ENCODE measurements around the gene CIP2A. TPM values are rescaled to one million over a fixed set of nuclear protein-coding genes. Genes with fewer than 3 reads are reported as not detected.

The CIP2A gene
- total RNA-seq, 1 donor = 39.2 TPM

DNA sequence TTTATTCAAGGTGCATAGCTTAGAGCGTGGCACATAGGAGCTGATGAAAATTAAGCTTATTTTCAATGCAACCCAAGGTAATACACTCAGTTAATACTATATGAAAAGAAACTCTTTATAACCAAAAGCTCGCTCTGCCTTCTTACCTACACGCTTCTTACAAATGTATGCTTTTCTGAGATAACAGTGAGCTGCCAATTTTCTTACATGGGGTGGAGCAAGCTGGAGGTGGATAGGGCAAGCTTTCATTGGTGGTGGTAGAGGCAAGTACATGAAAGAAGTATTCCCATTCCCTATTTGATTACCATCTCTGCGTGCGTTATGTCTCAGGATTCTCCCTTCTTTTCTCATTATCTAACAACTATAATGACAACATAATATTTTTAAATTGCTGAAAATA lies 9.1 kb upstream of the CIP2A start:
- no peak overlapping the region for H3K4me3 ChIP-seq (ENCODE audit: low read depth, low read length)
- no peak for TF ChIP-seq CTCF (IDR thresholded peaks at IDR 0.05; ENCODE audit: insufficient read depth, low read length)
- DNase-seq (ENCODE audit: low read depth) = no peak

DNA sequence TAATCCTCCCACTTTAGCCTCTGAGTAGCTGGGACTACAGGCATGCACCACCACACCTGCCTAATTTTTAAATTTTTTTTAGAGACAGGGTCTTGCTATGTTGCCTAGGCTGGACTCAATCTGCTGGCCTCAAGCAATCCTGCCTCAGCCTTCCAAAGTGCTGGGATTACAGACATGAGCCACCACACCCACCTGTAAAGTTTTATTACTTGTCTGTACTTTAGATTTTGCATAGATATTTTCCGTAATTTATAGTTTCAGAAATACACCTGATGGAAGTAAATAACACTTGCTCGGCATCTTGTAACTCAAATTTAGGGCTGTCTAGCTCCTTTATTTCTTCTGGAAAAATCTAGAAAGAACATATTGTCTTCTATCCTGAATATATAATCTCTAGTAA lies 6.1 kb upstream of the CIP2A start:
- no peak for TF ChIP-seq CTCF (IDR thresholded peaks at IDR 0.05; ENCODE audit: insufficient read depth, low read length)
- DNase-seq (ENCODE audit: low read depth) = no peak
- H3K4me3 ChIP-seq (ENCODE audit: low read depth, low read length) = no peak overlapping the region

DNA sequence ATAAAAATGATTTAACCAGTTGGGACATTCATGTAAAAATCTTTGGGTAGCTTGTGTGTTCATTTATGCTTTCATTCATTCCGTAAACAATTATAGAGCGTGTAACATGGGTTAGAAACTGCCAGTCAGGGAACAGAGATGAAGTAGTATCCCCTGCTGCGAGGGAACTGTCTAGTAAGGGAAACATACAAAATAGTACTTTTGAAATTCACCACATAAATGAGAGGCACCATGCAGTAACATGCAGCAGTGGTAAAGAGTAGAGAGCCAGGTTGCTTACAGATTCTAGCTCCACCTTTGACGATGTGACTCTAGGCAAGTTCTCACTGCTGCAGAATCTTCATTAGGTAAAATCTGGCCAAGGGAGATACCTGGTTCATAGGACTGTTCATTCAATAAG lies 1.2 kb upstream of the CIP2A start:
- no peak for TF ChIP-seq CTCF (IDR thresholded peaks at IDR 0.05; ENCODE audit: insufficient read depth, low read length)
- DNase-seq (ENCODE audit: low read depth) = no peak
- H3K4me3 ChIP-seq (ENCODE audit: low read depth, low read length) = peak overlapping the region; percentile 91

GRCh38 chr3:108589998-108590323 lies 723 bp upstream of the CIP2A start:
- DNase-seq (ENCODE audit: low read depth) = no peak
- TF ChIP-seq CTCF (IDR thresholded peaks at IDR 0.05; ENCODE audit: insufficient read depth, low read length) = no peak
- H3K4me3 ChIP-seq (ENCODE audit: low read depth, low read length) = peak overlapping the region; percentile 91

DNA sequence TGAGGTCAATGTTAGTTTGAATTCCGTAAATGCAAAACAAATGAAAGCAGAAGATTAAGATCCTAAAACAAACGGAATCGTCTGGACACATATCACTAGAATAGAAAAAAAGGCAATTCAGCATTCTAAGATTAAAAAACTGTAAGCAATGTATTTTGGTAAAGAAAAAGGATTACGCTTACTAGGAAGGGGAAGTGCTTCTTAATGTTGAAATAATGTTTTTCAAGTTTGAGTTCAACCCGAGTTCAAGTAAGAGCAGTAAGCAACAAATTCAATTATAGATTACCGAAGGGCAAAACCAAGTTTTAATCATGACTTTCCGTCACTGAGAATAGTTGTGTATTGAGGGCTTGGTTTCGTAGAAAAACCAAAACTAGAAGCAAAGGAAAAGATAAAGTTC lies 637 bp downstream of the CIP2A start:
- DNase-seq (ENCODE audit: low read depth) = peak; percentile 27
- H3K4me3 ChIP-seq (ENCODE audit: low read depth, low read length) = peak overlapping the region; percentile 91
- TF ChIP-seq CTCF (IDR thresholded peaks at IDR 0.05; ENCODE audit: insufficient read depth, low read length) = no peak

DNA sequence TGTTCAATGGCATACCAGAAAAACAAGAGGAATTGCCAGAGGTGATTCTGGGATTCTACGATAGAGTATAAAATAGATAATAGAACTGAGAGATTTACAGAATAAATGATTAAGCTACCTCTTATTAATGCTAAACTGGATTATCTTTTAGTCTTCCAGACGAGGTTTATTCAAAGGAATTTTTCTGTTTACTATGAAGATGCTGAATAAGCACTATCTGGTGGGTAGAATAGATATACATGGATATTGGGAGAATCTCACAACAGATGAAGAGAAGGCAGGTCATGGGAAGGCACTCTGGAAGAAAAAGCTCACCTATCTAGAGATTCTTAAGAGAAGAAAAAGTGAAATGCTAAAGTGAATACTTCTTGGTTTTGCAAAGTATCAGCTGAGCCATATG lies 11.2 kb downstream of the CIP2A start:
- no peak for TF ChIP-seq CTCF (IDR thresholded peaks at IDR 0.05; ENCODE audit: insufficient read depth, low read length)
- no peak for DNase-seq (ENCODE audit: low read depth)
- H3K4me3 ChIP-seq (ENCODE audit: low read depth, low read length) = no peak overlapping the region

- TF ChIP-seq CTCF (IDR thresholded peaks at IDR 0.05; ENCODE audit: insufficient read depth, low read length) = no peak
- no peak for DNase-seq (ENCODE audit: low read depth)
- H3K4me3 ChIP-seq (ENCODE audit: low read depth, low read length) = no peak overlapping the region
Observed at GRCh38 chr3:108569336-108569735, 19.9 kb downstream of the CIP2A start.
